Bronchial epithelial cell (primary cell): ENCODE data around the gene ST13. TPM values are rescaled to one million over a fixed set of nuclear protein-coding genes. Genes with fewer than 3 reads are reported as not detected.

Experiments
- DNase-seq: peaks from one replicate; pipeline ENCODE4 v3.0.0-alpha.2; 2010; ENCODE audit warnings: low read depth
- FAIRE-seq: peaks from 2 replicates; lab custom pipeline; 2011; peaks lifted over from hg19 to GRCh38; lab: Jason Lieb, UNC
- H3K27me3 ChIP-seq: 2 replicates; pipeline ENCODE4 v1.5.1; 2011; ENCODE audit warnings: low read length; ENCODE audit not compliant: control insufficient read depth, insufficient read depth
- H3K36me3 ChIP-seq: 2 replicates; pipeline ENCODE4 v1.5.1; 2011; ENCODE audit warnings: low read length; ENCODE audit not compliant: control insufficient read depth, insufficient read depth
- H3K4me3 ChIP-seq: 2 replicates; pipeline ENCODE4 v1.5.1; 2011; ENCODE audit warnings: mild to moderate bottlenecking, low read depth, low read length, control low read depth
- total RNA-seq: library from RNA; depleted of rRNA; stranded (reverse); fragments of >200 nt; gene quantifications from 2 replicates; pipeline ENCODE4 v1.2.1, GENCODE V29; 2014
- TF ChIP-seq, protein P1 (sequence below): IDR thresholded peaks from 2 replicates; pipeline ENCODE4 v1.5.1; 2011; ENCODE audit warnings: mild to moderate bottlenecking, moderate library complexity, low read length, control low read depth, inconsistent platforms; ENCODE audit not compliant: insufficient read depth, severe bottlenecking

Gene ST13
- total RNA-seq, 1 donor from 2014 or later: 194 TPM

GRCh38 chr22:40806711-40807110 is 49.7 kb downstream of the ST13 start:
- no peak for FAIRE-seq
- no peak for DNase-seq
- no peaks in the 10 kb centered on the region for H3K27me3 ChIP-seq
- peaks cover 2% of the 10 kb centered on the region for H3K36me3 ChIP-seq
- TF ChIP-seq, protein P1, sequence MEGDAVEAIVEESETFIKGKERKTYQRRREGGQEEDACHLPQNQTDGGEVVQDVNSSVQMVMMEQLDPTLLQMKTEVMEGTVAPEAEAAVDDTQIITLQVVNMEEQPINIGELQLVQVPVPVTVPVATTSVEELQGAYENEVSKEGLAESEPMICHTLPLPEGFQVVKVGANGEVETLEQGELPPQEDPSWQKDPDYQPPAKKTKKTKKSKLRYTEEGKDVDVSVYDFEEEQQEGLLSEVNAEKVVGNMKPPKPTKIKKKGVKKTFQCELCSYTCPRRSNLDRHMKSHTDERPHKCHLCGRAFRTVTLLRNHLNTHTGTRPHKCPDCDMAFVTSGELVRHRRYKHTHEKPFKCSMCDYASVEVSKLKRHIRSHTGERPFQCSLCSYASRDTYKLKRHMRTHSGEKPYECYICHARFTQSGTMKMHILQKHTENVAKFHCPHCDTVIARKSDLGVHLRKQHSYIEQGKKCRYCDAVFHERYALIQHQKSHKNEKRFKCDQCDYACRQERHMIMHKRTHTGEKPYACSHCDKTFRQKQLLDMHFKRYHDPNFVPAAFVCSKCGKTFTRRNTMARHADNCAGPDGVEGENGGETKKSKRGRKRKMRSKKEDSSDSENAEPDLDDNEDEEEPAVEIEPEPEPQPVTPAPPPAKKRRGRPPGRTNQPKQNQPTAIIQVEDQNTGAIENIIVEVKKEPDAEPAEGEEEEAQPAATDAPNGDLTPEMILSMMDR: no peak
- no peak overlapping the region for H3K4me3 ChIP-seq

DNA sequence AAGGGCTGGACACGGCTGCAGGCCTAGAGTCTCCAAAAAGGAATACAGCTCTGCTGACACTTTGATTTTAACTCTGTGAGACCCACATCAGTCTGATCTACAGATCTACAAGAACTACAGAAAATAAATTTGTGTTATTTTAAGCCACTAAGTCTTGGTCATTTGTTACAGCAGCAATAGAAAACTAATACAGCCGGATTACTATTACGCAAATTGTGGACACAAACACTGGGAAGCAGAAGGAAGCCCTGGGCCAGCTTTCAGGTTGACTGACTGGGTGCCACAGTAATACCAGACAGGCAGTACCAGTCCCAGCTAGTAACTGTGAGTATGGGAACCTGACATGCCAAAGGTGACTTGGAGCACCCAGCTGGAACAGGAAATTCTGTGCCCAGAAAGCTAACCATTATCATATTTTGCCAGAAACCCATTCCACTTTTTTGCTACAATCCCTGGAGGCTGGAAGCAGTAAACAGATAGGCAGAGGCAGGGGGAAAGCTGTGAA is 50.7 kb downstream of the ST13 start:
- no peak for FAIRE-seq
- TF ChIP-seq, protein P1: no peak
- no peak for DNase-seq
- Histone ChIP-seq H3K27me3 (no peaks in the 10 kb centered on the region), H3K4me3 (no peak overlapping the region), H3K36me3 (peaks cover 2% of the 10 kb centered on the region)

- FAIRE-seq: no peak
- H3K4me3 ChIP-seq: no peak overlapping the region
- H3K27me3 ChIP-seq: no peaks in the 10 kb centered on the region
- TF ChIP-seq, protein P1: no peak
- peaks cover 2% of the 10 kb centered on the region for H3K36me3 ChIP-seq
- no peak for DNase-seq
Measured at GRCh38 chr22:40805239-40805638, 51.2 kb downstream of the ST13 start.

GRCh38 chr22:40803321-40803720 is 53.1 kb downstream of the ST13 start:
- TF ChIP-seq, protein P1: no peak
- Histone ChIP-seq H3K36me3 (peaks cover 2% of the 10 kb centered on the region), H3K27me3 (no peaks in the 10 kb centered on the region), H3K4me3 (no peak overlapping the region)
- FAIRE-seq (no peak), DNase-seq (no peak)

- no peaks in the 10 kb centered on the region for H3K27me3 ChIP-seq
- no peak for DNase-seq
- TF ChIP-seq, protein P1: no peak
- no peak overlapping the region for H3K4me3 ChIP-seq
- FAIRE-seq: no peak
- H3K36me3 ChIP-seq: no peaks in the 10 kb centered on the region
Measured at GRCh38 chr22:40799008-40799407, 57.4 kb downstream of the ST13 start.

DNA sequence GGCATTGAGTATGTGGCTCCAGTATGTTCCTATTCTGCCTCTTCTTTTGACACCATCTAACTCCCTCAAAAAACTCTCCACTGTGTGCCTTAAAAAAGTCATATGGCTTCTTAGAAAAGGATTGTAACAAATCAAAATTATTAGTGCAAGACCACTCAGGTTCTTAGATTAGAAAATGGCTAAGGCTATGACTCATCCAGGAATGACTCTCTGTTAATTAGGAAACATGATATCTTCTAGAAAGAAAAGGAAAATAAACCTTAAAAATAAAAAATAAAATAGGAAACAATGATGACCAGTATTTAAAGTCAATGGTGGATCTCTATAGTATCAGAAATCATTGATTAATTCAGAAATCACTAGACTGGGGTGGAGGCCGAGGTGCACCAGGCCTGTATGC is 59.0 kb downstream of the ST13 start:
- FAIRE-seq (no peak), DNase-seq (peak; percentile 39)
- no peaks in the 10 kb centered on the region for H3K27me3 ChIP-seq
- no peaks in the 10 kb centered on the region for H3K36me3 ChIP-seq
- no peak overlapping the region for H3K4me3 ChIP-seq
- TF ChIP-seq, protein P1: no peak
